ENCODE results near the gene HMGN3.
"Not testable (repeated sequence)": the region's sequence is repeated elsewhere in the genome, so short reads cannot be mapped to it uniquely, and the experiment has no call there.

Gene HMGN3

GRCh38 chr6:79234150-79235022, at the start of gene HMGN3:
HMGN3 (minus strand) TSS chr6:79234682.
- peak; percentile 90 for DNase-seq

GRCh38 chr6:79280756-79281155, 46.3 kb upstream of the HMGN3 start:
- DNase-seq = no peak

- DNase-seq = no peak
These were observed 42.6 kb upstream of the HMGN3 start for GRCh38 chr6:79277109-79277508.

GRCh38 chr6:79269877-79270276, 35.4 kb upstream of the HMGN3 start:
- DNase-seq = no peak

GRCh38 chr6:79267128-79267527, 32.6 kb upstream of the HMGN3 start:
- DNase-seq = no peak

- DNase-seq = no peak
These were observed 31.6 kb upstream of the HMGN3 start for GRCh38 chr6:79266051-79266450.

GRCh38 chr6:79263359-79263758, 28.9 kb upstream of the HMGN3 start:
- no peak for DNase-seq

GRCh38 chr6:79261666-79262065, 27.2 kb upstream of the HMGN3 start:
- DNase-seq = no peak

GRCh38 chr6:79260772-79261171, 26.3 kb upstream of the HMGN3 start:
- no peak for DNase-seq

- DNase-seq = no peak
These were observed 23.1 kb upstream of the HMGN3 start for GRCh38 chr6:79257381-79258205.

- DNase-seq = not testable (repeated sequence)
These were observed 22.3 kb upstream of the HMGN3 start for GRCh38 chr6:79256770-79257169.

- not testable (repeated sequence) for DNase-seq
These were observed 20.6 kb upstream of the HMGN3 start for GRCh38 chr6:79255086-79255485.

- DNase-seq = no peak
These were observed 16.1 kb upstream of the HMGN3 start for GRCh38 chr6:79250559-79250958.

- no peak for DNase-seq
These were observed 15.6 kb upstream of the HMGN3 start for GRCh38 chr6:79250107-79250514.

GRCh38 chr6:79249136-79249535, 14.7 kb upstream of the HMGN3 start:
- DNase-seq = no peak

GRCh38 chr6:79246891-79247290, 12.4 kb upstream of the HMGN3 start:
- DNase-seq = no peak

GRCh38 chr6:79241228-79241627, 6.7 kb upstream of the HMGN3 start:
- no peak for DNase-seq

- DNase-seq = no peak
These were observed 6.0 kb upstream of the HMGN3 start for GRCh38 chr6:79240509-79240908.

GRCh38 chr6:79239536-79240168, 5.2 kb upstream of the HMGN3 start:
- no peak for DNase-seq

GRCh38 chr6:79238919-79239318, 4.4 kb upstream of the HMGN3 start:
- DNase-seq = no peak

- DNase-seq = no peak
These were observed 2.2 kb upstream of the HMGN3 start for GRCh38 chr6:79236711-79237110.

GRCh38 chr6:79233611-79234149, 802 bp downstream of the HMGN3 start:
- peak; percentile 64 for DNase-seq
